Stimulated activated CD4-positive, alpha-beta T cell treated with anti-CD3 and anti-CD28 coated beads, TNF-alpha, amount 100 ng/mL, for 48 hours (primary cell): Measurements from ENCODE around the gene ZSWIM8.
"Not testable (repeated sequence)": the region's sequence is repeated elsewhere in the genome, so short reads cannot be mapped to it uniquely, and the experiment has no call there.

Source experiments
- DNase-seq, 3 donors: peaks; one replicate each; pipeline ENCODE4 v3.0.0-alpha.2; 2020; ENCODE audit warnings: low read depth in 3 of 3

The ZSWIM8 gene

GRCh38 chr10:73785211-73785720 is at the start of gene ZSWIM8:
ZSWIM8 (plus strand) TSS chr10:73785606; CDS start chr10:73785879, 273 bp downstream.
- DNase-seq: peak; percentile 64 to 79 (median 69)

GRCh38 chr10:73740501-73741254 is 44.7 kb upstream of the ZSWIM8 start:
- not testable (repeated sequence) for DNase-seq

- DNase-seq: no peak
These were observed 43.0 kb upstream of the ZSWIM8 start for GRCh38 chr10:73742454-73742734.

- DNase-seq: no peak
These were observed 42.0 kb upstream of the ZSWIM8 start for GRCh38 chr10:73743327-73743904.

- peak; percentile 89 to 93 (median 92) for DNase-seq
These were observed 41.3 kb upstream of the ZSWIM8 start, which contains the start of gene SEC24C for GRCh38 chr10:73743905-73744663. SEC24C (plus strand) TSS chr10:73744372; CDS start chr10:73746833, 2,461 bp downstream.

GRCh38 chr10:73744664-73744975 is 40.8 kb upstream of the ZSWIM8 start:
- peak; percentile 37 to 65 (median 44) for DNase-seq

- no peak for DNase-seq
These were observed 38.7 kb upstream of the ZSWIM8 start for GRCh38 chr10:73746721-73747120.

- no peak for DNase-seq
These were observed 34.6 kb upstream of the ZSWIM8 start for GRCh38 chr10:73750819-73751218.

GRCh38 chr10:73756183-73756582 is 29.2 kb upstream of the ZSWIM8 start:
- DNase-seq: no peak

- DNase-seq: no peak
These were observed 26.5 kb upstream of the ZSWIM8 start for GRCh38 chr10:73758704-73759511.

GRCh38 chr10:73759512-73760115 is 25.8 kb upstream of the ZSWIM8 start:
- no peak for DNase-seq

GRCh38 chr10:73761781-73762180 is 23.6 kb upstream of the ZSWIM8 start:
- no peak for DNase-seq

GRCh38 chr10:73762915-73763314 is 22.5 kb upstream of the ZSWIM8 start:
- no peak for DNase-seq

GRCh38 chr10:73763343-73763742 is 22.1 kb upstream of the ZSWIM8 start:
- no peak for DNase-seq

GRCh38 chr10:73765066-73765465 is 20.3 kb upstream of the ZSWIM8 start:
- DNase-seq: no peak

- DNase-seq: peak in 1 of 3 donors; percentile 59
These were observed 16.5 kb upstream of the ZSWIM8 start for GRCh38 chr10:73768881-73769280.

- no peak for DNase-seq
These were observed 16.0 kb upstream of the ZSWIM8 start for GRCh38 chr10:73769396-73769795.

GRCh38 chr10:73771722-73772280 is 13.6 kb upstream of the ZSWIM8 start:
- peak; percentile 55 to 72 (median 58) for DNase-seq

GRCh38 chr10:73772281-73773151 is 12.9 kb upstream of the ZSWIM8 start:
- DNase-seq: peak; percentile 59 to 70 (median 67)
